WTC11 (cell line): ENCODE measurements around the gene IFNG-AS1. TPM values are rescaled to one million over a fixed set of nuclear protein-coding genes. Genes with fewer than 3 reads are reported as not detected.

Source experiments
- ATAC-seq: fragments of 200-7000 bp; cut with Tn5 transposase; 2 replicates; pipeline ENCODE4 v1.10.0; 2021; ENCODE audit warnings: mild to moderate bottlenecking, moderate library complexity
- CTCF ChIA-PET: fragments of 300-600 bp; sonication (Branson Sonifier 250); formaldehyde crosslinking; loops from one replicate; lab custom pipeline; 2021; ENCODE audit warnings: antibody characterized with exemption; lab: Charles Lee
- POLR2A ChIA-PET: fragments of 350-600 bp; sonication (Branson Sonifier 250); formaldehyde crosslinking; loops from one replicate; lab custom pipeline; 2021; ENCODE audit warnings: antibody characterized with exemption; lab: Charles Lee
- DNase-seq: peaks from one replicate; pipeline ENCODE4 v3.0.0; 2021; ENCODE audit warnings: low spot score
- H3K27ac Mint-ChIP-seq: 2 replicates; pipeline ENCODE4 v1.8.0; 2021; ENCODE audit warnings: mixed read lengths
- H3K27me3 Mint-ChIP-seq: 2 replicates; pipeline ENCODE4 v1.8.0; 2021; ENCODE audit warnings: low read depth, mild to moderate bottlenecking, moderate library complexity, mixed read lengths
- H3K36me3 Mint-ChIP-seq: 2 replicates; pipeline ENCODE4 v1.8.0; 2021; ENCODE audit warnings: mixed read lengths
- H3K4me1 Mint-ChIP-seq: 2 replicates; pipeline ENCODE4 v1.8.0; 2022; ENCODE audit warnings: mixed read lengths
- H3K4me3 Mint-ChIP-seq: 2 replicates; pipeline ENCODE4 v1.8.0; 2021; ENCODE audit warnings: mild to moderate bottlenecking, moderate library complexity, mixed read lengths
- H3K9me3 Mint-ChIP-seq: 2 replicates; pipeline ENCODE4 v1.8.0; 2021; ENCODE audit warnings: mixed read lengths
- CREM ChIP-seq: sonication (generic); formaldehyde crosslinking; IDR thresholded peaks from 2 replicates; pipeline ENCODE4 v1.8.1; 2022; ENCODE audit warnings: mild to moderate bottlenecking, missing genetic modification reagents, moderate library complexity
- ELF4 ChIP-seq: sonication (generic); formaldehyde crosslinking; IDR thresholded peaks from 2 replicates; pipeline ENCODE4 v1.8.1; 2022; ENCODE audit warnings: low read depth, mild to moderate bottlenecking, moderate library complexity, missing genetic modification reagents
- FOXJ3 ChIP-seq: sonication (generic); formaldehyde crosslinking; IDR thresholded peaks from 2 replicates; pipeline ENCODE4 v1.9.0; 2021; ENCODE audit warnings: missing genetic modification reagents, mild to moderate bottlenecking, borderline replicate concordance
- NFYB ChIP-seq: sonication (generic); formaldehyde crosslinking; conservative IDR thresholded peaks from 2 replicates; pipeline ENCODE4 v1.8.0; 2022; ENCODE audit warnings: low read depth, missing genetic modification reagents
- OVOL2 ChIP-seq: fragments of 250-450 bp; sonication (Bioruptor Pico); IDR thresholded peaks from 2 replicates; pipeline ENCODE4 v1.9.0; 2021; ENCODE audit warnings: mild to moderate bottlenecking, borderline replicate concordance
- SMAD3 ChIP-seq: sonication (generic); formaldehyde crosslinking; IDR thresholded peaks from 2 replicates; pipeline ENCODE4 v1.8.0; 2022; ENCODE audit warnings: missing genetic modification reagents, mild to moderate bottlenecking, borderline replicate concordance
- TCF7 ChIP-seq: sonication (generic); formaldehyde crosslinking; IDR thresholded peaks from 2 replicates; pipeline ENCODE4 v1.8.0; 2022; ENCODE audit warnings: mild to moderate bottlenecking, low read depth, missing genetic modification reagents, moderate library complexity
- TEAD1 ChIP-seq: sonication (generic); formaldehyde crosslinking; IDR thresholded peaks from 2 replicates; pipeline ENCODE4 v1.8.0; 2022; ENCODE audit warnings: mild to moderate bottlenecking, missing genetic modification reagents
- TEAD4 ChIP-seq: sonication (generic); formaldehyde crosslinking; IDR thresholded peaks from 2 replicates; pipeline ENCODE4 v1.8.0; 2022; ENCODE audit warnings: mild to moderate bottlenecking, missing genetic modification reagents
- ZNF416 ChIP-seq: fragments of 250-450 bp; sonication (Bioruptor Pico); IDR thresholded peaks from 2 replicates; pipeline ENCODE4 v1.9.0; 2021; ENCODE audit warnings: mild to moderate bottlenecking, inconsistent platforms
- total RNA-seq: library from RNA; stranded (reverse); gene quantifications from 3 replicates; pipeline ENCODE4 v1.2.3, GENCODE V29; 2021
- TF ChIP-seq, protein P1 (sequence below): sonication (generic); formaldehyde crosslinking; IDR thresholded peaks from 2 replicates; pipeline ENCODE4 v1.8.0; 2023; ENCODE audit warnings: missing genetic modification reagents, mild to moderate bottlenecking, borderline replicate concordance
- TF ChIP-seq, protein P2 (sequence below): sonication (generic); formaldehyde crosslinking; IDR thresholded peaks from 2 replicates; pipeline ENCODE4 v1.8.1; 2022; ENCODE audit warnings: mild to moderate bottlenecking, missing genetic modification reagents, moderate library complexity, borderline replicate concordance
- TF ChIP-seq, protein P3 (sequence below): sonication (generic); formaldehyde crosslinking; IDR thresholded peaks from 2 replicates; pipeline ENCODE4 v1.8.1; 2023; ENCODE audit warnings: mild to moderate bottlenecking, missing genetic modification reagents
- TF ChIP-seq, protein P4 (sequence below): sonication (generic); formaldehyde crosslinking; IDR thresholded peaks from 2 replicates; pipeline ENCODE4 v1.8.1; 2022; ENCODE audit warnings: missing genetic modification reagents, borderline replicate concordance
- TF ChIP-seq, protein P5 (sequence below): sonication (generic); formaldehyde crosslinking; IDR thresholded peaks from 2 replicates; pipeline ENCODE4 v1.8.1; 2023; ENCODE audit warnings: mild to moderate bottlenecking, missing genetic modification reagents, moderate library complexity
- TF ChIP-seq, protein P6 (sequence below): sonication (generic); formaldehyde crosslinking; IDR thresholded peaks from 2 replicates; pipeline ENCODE4 v1.8.0; 2022; ENCODE audit warnings: mild to moderate bottlenecking, missing genetic modification reagents
- TF ChIP-seq, protein P7 (sequence below): fragments of 200-600 bp; IDR thresholded peaks from 2 replicates; pipeline ENCODE4 v1.8.0; 2022; ENCODE audit warnings: antibody characterized with exemption

IFNG-AS1 gene
- total RNA-seq, 1 experiment from 2014 or later: not detected

DNA sequence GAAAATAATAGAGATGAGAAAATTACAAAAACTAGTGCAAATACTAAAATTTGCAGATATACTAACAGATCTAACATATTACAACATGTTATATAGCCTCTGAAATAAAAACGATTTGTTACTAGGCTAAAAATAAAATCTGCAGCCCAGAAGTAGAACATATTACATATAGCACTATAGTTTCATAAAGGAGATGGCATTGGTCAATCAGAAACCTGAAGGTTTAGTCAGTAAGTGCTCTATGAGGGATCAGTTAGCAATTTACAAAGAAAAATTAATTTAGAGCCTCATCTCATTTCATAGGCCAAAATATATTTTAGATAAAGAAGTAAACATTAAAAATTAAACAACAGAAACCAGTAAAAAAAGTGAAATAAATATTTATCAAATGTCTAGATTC, 41.0 kb downstream of the IFNG-AS1 start (continued):
- TF ChIP-seq, protein P1, sequence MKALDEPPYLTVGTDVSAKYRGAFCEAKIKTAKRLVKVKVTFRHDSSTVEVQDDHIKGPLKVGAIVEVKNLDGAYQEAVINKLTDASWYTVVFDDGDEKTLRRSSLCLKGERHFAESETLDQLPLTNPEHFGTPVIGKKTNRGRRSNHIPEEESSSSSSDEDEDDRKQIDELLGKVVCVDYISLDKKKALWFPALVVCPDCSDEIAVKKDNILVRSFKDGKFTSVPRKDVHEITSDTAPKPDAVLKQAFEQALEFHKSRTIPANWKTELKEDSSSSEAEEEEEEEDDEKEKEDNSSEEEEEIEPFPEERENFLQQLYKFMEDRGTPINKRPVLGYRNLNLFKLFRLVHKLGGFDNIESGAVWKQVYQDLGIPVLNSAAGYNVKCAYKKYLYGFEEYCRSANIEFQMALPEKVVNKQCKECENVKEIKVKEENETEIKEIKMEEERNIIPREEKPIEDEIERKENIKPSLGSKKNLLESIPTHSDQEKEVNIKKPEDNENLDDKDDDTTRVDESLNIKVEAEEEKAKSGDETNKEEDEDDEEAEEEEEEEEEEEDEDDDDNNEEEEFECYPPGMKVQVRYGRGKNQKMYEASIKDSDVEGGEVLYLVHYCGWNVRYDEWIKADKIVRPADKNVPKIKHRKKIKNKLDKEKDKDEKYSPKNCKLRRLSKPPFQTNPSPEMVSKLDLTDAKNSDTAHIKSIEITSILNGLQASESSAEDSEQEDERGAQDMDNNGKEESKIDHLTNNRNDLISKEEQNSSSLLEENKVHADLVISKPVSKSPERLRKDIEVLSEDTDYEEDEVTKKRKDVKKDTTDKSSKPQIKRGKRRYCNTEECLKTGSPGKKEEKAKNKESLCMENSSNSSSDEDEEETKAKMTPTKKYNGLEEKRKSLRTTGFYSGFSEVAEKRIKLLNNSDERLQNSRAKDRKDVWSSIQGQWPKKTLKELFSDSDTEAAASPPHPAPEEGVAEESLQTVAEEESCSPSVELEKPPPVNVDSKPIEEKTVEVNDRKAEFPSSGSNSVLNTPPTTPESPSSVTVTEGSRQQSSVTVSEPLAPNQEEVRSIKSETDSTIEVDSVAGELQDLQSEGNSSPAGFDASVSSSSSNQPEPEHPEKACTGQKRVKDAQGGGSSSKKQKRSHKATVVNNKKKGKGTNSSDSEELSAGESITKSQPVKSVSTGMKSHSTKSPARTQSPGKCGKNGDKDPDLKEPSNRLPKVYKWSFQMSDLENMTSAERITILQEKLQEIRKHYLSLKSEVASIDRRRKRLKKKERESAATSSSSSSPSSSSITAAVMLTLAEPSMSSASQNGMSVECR: no peak
- TF ChIP-seq, protein P2, sequence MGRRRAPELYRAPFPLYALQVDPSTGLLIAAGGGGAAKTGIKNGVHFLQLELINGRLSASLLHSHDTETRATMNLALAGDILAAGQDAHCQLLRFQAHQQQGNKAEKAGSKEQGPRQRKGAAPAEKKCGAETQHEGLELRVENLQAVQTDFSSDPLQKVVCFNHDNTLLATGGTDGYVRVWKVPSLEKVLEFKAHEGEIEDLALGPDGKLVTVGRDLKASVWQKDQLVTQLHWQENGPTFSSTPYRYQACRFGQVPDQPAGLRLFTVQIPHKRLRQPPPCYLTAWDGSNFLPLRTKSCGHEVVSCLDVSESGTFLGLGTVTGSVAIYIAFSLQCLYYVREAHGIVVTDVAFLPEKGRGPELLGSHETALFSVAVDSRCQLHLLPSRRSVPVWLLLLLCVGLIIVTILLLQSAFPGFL (CRISPR knock-in tag): no peak
- TF ChIP-seq, protein P3, sequence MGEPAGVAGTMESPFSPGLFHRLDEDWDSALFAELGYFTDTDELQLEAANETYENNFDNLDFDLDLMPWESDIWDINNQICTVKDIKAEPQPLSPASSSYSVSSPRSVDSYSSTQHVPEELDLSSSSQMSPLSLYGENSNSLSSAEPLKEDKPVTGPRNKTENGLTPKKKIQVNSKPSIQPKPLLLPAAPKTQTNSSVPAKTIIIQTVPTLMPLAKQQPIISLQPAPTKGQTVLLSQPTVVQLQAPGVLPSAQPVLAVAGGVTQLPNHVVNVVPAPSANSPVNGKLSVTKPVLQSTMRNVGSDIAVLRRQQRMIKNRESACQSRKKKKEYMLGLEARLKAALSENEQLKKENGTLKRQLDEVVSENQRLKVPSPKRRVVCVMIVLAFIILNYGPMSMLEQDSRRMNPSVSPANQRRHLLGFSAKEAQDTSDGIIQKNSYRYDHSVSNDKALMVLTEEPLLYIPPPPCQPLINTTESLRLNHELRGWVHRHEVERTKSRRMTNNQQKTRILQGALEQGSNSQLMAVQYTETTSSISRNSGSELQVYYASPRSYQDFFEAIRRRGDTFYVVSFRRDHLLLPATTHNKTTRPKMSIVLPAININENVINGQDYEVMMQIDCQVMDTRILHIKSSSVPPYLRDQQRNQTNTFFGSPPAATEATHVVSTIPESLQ (CRISPR knock-in tag): no peak
- TF ChIP-seq, protein P4, sequence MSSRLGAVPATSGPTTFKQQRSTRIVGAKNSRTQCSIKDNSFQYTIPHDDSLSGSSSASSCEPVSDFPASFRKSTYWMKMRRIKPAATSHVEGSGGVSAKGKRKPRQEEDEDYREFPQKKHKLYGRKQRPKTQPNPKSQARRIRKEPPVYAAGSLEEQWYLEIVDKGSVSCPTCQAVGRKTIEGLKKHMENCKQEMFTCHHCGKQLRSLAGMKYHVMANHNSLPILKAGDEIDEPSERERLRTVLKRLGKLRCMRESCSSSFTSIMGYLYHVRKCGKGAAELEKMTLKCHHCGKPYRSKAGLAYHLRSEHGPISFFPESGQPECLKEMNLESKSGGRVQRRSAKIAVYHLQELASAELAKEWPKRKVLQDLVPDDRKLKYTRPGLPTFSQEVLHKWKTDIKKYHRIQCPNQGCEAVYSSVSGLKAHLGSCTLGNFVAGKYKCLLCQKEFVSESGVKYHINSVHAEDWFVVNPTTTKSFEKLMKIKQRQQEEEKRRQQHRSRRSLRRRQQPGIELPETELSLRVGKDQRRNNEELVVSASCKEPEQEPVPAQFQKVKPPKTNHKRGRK (CRISPR knock-in tag): no peak
- no peak for TF ChIP-seq FOXJ3
- TF ChIP-seq, protein P5, sequence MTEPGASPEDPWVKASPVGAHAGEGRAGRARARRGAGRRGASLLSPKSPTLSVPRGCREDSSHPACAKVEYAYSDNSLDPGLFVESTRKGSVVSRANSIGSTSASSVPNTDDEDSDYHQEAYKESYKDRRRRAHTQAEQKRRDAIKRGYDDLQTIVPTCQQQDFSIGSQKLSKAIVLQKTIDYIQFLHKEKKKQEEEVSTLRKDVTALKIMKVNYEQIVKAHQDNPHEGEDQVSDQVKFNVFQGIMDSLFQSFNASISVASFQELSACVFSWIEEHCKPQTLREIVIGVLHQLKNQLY (CRISPR knock-in tag): no peak
- TF ChIP-seq OVOL2 (CRISPR knock-in tag): no peak

DNA sequence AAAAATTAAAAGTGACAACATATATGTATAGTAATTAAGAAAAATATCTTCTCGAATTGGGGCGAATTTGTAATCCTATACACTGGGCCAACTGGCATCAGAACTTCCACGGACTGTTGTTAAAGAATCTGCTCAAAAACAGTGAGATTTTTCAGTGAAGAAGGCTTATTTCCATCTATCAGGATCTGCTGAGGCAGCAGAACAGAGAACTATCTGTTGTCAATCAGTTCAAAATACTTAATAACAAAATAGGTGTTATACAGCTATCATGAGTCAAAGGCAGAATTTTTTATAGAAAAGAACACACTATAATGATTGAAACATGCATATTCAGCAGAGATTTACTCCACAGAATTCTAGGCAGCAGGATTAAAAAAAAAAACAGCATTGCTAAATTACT, 41.9 kb downstream of the IFNG-AS1 start:
- no peak overlapping the region for H3K27ac Mint-ChIP-seq
- no peaks in the 10 kb centered on the region for H3K27me3 Mint-ChIP-seq
- ATAC-seq (no peak), DNase-seq (no peak)
- no peak overlapping the region for H3K4me3 Mint-ChIP-seq
- no peaks in the 10 kb centered on the region for H3K36me3 Mint-ChIP-seq
- CTCF ChIA-PET: interaction anchor here (2.6 kb wide), 1 partner anchor 9 kb away, joined by 14 read pairs; no protein-coding TSS in a partner anchor
- H3K4me1 Mint-ChIP-seq: no peaks in the 10 kb centered on the region
- peaks cover 12% of the 10 kb centered on the region for H3K9me3 Mint-ChIP-seq
- POLR2A ChIA-PET: no interaction called here
- TF ChIP-seq ELF4 (CRISPR knock-in tag) (no peak), TEAD1 (CRISPR knock-in tag) (no peak), ZNF416 (CRISPR knock-in tag) (no peak), TCF7 (CRISPR knock-in tag) (no peak), NFYB (CRISPR knock-in tag) (no peak), CREM (CRISPR knock-in tag) (no peak), SMAD3 (no peak), TEAD4 (CRISPR knock-in tag) (no peak)
- TF ChIP-seq, protein P6, sequence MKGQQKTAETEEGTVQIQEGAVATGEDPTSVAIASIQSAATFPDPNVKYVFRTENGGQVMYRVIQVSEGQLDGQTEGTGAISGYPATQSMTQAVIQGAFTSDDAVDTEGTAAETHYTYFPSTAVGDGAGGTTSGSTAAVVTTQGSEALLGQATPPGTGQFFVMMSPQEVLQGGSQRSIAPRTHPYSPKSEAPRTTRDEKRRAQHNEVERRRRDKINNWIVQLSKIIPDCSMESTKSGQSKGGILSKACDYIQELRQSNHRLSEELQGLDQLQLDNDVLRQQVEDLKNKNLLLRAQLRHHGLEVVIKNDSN (CRISPR knock-in tag): no peak
- TF ChIP-seq, protein P7, sequence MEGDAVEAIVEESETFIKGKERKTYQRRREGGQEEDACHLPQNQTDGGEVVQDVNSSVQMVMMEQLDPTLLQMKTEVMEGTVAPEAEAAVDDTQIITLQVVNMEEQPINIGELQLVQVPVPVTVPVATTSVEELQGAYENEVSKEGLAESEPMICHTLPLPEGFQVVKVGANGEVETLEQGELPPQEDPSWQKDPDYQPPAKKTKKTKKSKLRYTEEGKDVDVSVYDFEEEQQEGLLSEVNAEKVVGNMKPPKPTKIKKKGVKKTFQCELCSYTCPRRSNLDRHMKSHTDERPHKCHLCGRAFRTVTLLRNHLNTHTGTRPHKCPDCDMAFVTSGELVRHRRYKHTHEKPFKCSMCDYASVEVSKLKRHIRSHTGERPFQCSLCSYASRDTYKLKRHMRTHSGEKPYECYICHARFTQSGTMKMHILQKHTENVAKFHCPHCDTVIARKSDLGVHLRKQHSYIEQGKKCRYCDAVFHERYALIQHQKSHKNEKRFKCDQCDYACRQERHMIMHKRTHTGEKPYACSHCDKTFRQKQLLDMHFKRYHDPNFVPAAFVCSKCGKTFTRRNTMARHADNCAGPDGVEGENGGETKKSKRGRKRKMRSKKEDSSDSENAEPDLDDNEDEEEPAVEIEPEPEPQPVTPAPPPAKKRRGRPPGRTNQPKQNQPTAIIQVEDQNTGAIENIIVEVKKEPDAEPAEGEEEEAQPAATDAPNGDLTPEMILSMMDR: no peak
- TF ChIP-seq, protein P1: no peak
